Transverse colon (tissue), 4 donors: ENCODE measurements around the gene STX8.

Source experiments
- CTCF ChIP-seq, 5 experiments: fragments of 200-600 bp in 3 of 5; fragments of 450-650 bp in 2 of 5; sonication (generic) in 3 of 5; IDR thresholded peaks; 1 replicate in 2 of 5; 2 replicates in 3 of 5; pipeline ENCODE4 v1.5.1; 2016 to 2017; ENCODE audit warnings: antibody characterized with exemption in 5 of 5, inconsistent platforms in 3 of 5, mild to moderate bottlenecking in 2 of 5, moderate library complexity in 1 of 5
- EP300 ChIP-seq: sonication (generic); formaldehyde crosslinking; IDR thresholded peaks from one replicate; pipeline ENCODE4 v1.6.1; 2017; ENCODE audit warnings: antibody characterized with exemption, low read depth
- POLR2A ChIP-seq: fragments of 450-650 bp; IDR thresholded peaks from one replicate; pipeline ENCODE4 v1.6.1; 2016; ENCODE audit warnings: antibody characterized with exemption, mild to moderate bottlenecking, moderate library complexity
- POLR2AphosphoS5 ChIP-seq, 3 donors: sonication (generic); formaldehyde crosslinking; IDR thresholded peaks; one replicate each; pipeline ENCODE4 v1.6.1; 2016; ENCODE audit warnings: antibody characterized with exemption in 3 of 3

- TF ChIP-seq POLR2AphosphoS5 (IDR thresholded peaks at IDR 0.05) (no peak), POLR2A (no peak), CTCF (IDR thresholded peaks at IDR 0.05) (no peak), EP300 (no peak)
Measured at GRCh38 chr17:9383826-9384225, 191.8 kb downstream of the STX8 start.
